ENCODE measurements around the gene PLAC9.
"Not testable (repeated sequence)": the region's sequence is repeated elsewhere in the genome, so short reads cannot be mapped to it uniquely, and the experiment has no call there.

Gene PLAC9

GRCh38 chr10:80141696-80142460 lies 9.3 kb downstream of the PLAC9 start:
- no peak for DNase-seq (ENCODE audit: extremely low spot score)
- ChIA-PET POLR2A (no interaction called here), CTCF (no interaction called here)
- TF ChIP-seq SUZ12 (IDR thresholded peaks at IDR 0.05) (no peak), FOXK2 (IDR thresholded peaks at IDR 0.05) (no peak), L3MBTL2 (conservative IDR thresholded peaks at IDR 0.05) (no peak), NFRKB (IDR thresholded peaks at IDR 0.05) (no peak), FOXA1 (IDR thresholded peaks at IDR 0.05) (no peak), TARDBP (IDR thresholded peaks at IDR 0.05) (no peak), LEF1 (IDR thresholded peaks at IDR 0.05; ENCODE audit: borderline replicate concordance) (no peak), SP1 (IDR thresholded peaks at IDR 0.05) (no peak), BHLHE40 (IDR thresholded peaks at IDR 0.05; ENCODE audit: borderline replicate concordance) (no peak), PKNOX1 (IDR thresholded peaks at IDR 0.05) (no peak), ARNT (IDR thresholded peaks at IDR 0.05) (no peak), CTBP1 (IDR thresholded peaks at IDR 0.05; ENCODE audit: borderline replicate concordance) (no peak), ZNF384 (IDR thresholded peaks at IDR 0.05) (no peak), ELF4 (IDR thresholded peaks at IDR 0.05) (no peak), FOXM1 (IDR thresholded peaks at IDR 0.05; ENCODE audit: borderline replicate concordance) (no peak), HDGF (IDR thresholded peaks at IDR 0.05; ENCODE audit: borderline replicate concordance) (no peak)

GRCh38 chr10:80144067-80144695 lies 11.7 kb downstream of the PLAC9 start:
- TF ChIP-seq CTBP1 (IDR thresholded peaks at IDR 0.05; ENCODE audit: borderline replicate concordance), result no peak
- no peak for TF ChIP-seq SP1 (IDR thresholded peaks at IDR 0.05)
- ChIA-PET POLR2A (no interaction called here), CTCF (interaction anchor here (1.0 to 2.5 kb wide), 4 partner anchors 21 to 77 kb away, joined by 3 to 25 read pairs (median 5); no protein-coding TSS in a partner anchor)
- DNase-seq (ENCODE audit: extremely low spot score), result no peak

GRCh38 chr10:80144696-80145131 lies 12.2 kb downstream of the PLAC9 start:
- TF ChIP-seq FOXM1 (IDR thresholded peaks at IDR 0.05; ENCODE audit: borderline replicate concordance), result no peak
- TF ChIP-seq HDGF (IDR thresholded peaks at IDR 0.05; ENCODE audit: borderline replicate concordance), result no peak
- no peak for TF ChIP-seq NFRKB (IDR thresholded peaks at IDR 0.05)
- no peak for TF ChIP-seq BHLHE40 (IDR thresholded peaks at IDR 0.05; ENCODE audit: borderline replicate concordance)
- no peak for TF ChIP-seq SUZ12 (IDR thresholded peaks at IDR 0.05)
- no peak for TF ChIP-seq ZNF384 (IDR thresholded peaks at IDR 0.05)
- no peak for TF ChIP-seq TARDBP (IDR thresholded peaks at IDR 0.05)
- no peak for TF ChIP-seq PKNOX1 (IDR thresholded peaks at IDR 0.05)
- no peak for TF ChIP-seq SP1 (IDR thresholded peaks at IDR 0.05)
- TF ChIP-seq ELF4 (IDR thresholded peaks at IDR 0.05), result no peak
- TF ChIP-seq FOXK2 (IDR thresholded peaks at IDR 0.05), result no peak
- no peak for TF ChIP-seq ARNT (IDR thresholded peaks at IDR 0.05)
- no peak for TF ChIP-seq FOXA1 (IDR thresholded peaks at IDR 0.05)
- no peak for TF ChIP-seq CTBP1 (IDR thresholded peaks at IDR 0.05; ENCODE audit: borderline replicate concordance)
- no peak for TF ChIP-seq L3MBTL2 (conservative IDR thresholded peaks at IDR 0.05)
- DNase-seq (ENCODE audit: extremely low spot score), result no peak
- ChIA-PET CTCF (interaction anchor here (1.7 to 2.5 kb wide), 2 partner anchors 73 to 77 kb away, joined by 6 to 25 read pairs; no protein-coding TSS in a partner anchor), POLR2A (no interaction called here)

GRCh38 chr10:80145406-80146308 lies 13.1 kb downstream of the PLAC9 start:
- DNase-seq (ENCODE audit: extremely low spot score); POLR2A ChIA-PET: not testable (repeated sequence)
- CTCF ChIA-PET, result interaction anchor here (1.0 to 2.5 kb wide), 3 partner anchors 72 to 77 kb away, joined by 3 to 25 read pairs (median 6); no protein-coding TSS in a partner anchor

- DNase-seq (ENCODE audit: extremely low spot score), result no peak
- POLR2A ChIA-PET, result no interaction called here
- TF ChIP-seq FOXK2 (IDR thresholded peaks at IDR 0.05) (no peak), PKNOX1 (IDR thresholded peaks at IDR 0.05) (no peak), SP1 (IDR thresholded peaks at IDR 0.05) (no peak), ZNF384 (IDR thresholded peaks at IDR 0.05) (no peak), L3MBTL2 (conservative IDR thresholded peaks at IDR 0.05) (no peak), CTBP1 (IDR thresholded peaks at IDR 0.05; ENCODE audit: borderline replicate concordance) (no peak), FOXM1 (IDR thresholded peaks at IDR 0.05; ENCODE audit: borderline replicate concordance) (no peak), TARDBP (IDR thresholded peaks at IDR 0.05) (no peak), SUZ12 (IDR thresholded peaks at IDR 0.05) (no peak), LEF1 (IDR thresholded peaks at IDR 0.05; ENCODE audit: borderline replicate concordance) (no peak), NFRKB (IDR thresholded peaks at IDR 0.05) (no peak)
- CTCF ChIA-PET, result interaction anchor here (1.0 kb wide), 1 partner anchor 76 kb away, joined by 3 read pairs; no protein-coding TSS in a partner anchor
Observed at GRCh38 chr10:80146918-80147317, 14.4 kb downstream of the PLAC9 start.
